Activated T-cell treated with anti-CD3 and anti-CD28 coated beads for 1 hour (primary cell): ENCODE data around the gene ALCAM.
"Not testable (repeated sequence)": the region's sequence is repeated elsewhere in the genome, so short reads cannot be mapped to it uniquely, and the experiment has no call there.

Experiments used
- DNase-seq: peaks from one replicate; pipeline ENCODE4 v3.0.0-alpha.2; 2020; ENCODE audit warnings: low read depth

Gene ALCAM

GRCh38 chr3:105389759-105390158 is 23.1 kb downstream of the ALCAM start:
- DNase-seq, result not testable (repeated sequence)

- DNase-seq, result not testable (repeated sequence)
These were observed 25.9 kb downstream of the ALCAM start for GRCh38 chr3:105392598-105392997.

GRCh38 chr3:105394177-105394576 is 27.5 kb downstream of the ALCAM start:
- DNase-seq, result no peak

GRCh38 chr3:105397974-105398373 is 31.3 kb downstream of the ALCAM start:
- no peak for DNase-seq

- DNase-seq, result no peak
These were observed 31.7 kb downstream of the ALCAM start for GRCh38 chr3:105398437-105398836.

- DNase-seq, result no peak
These were observed 32.4 kb downstream of the ALCAM start for GRCh38 chr3:105399062-105399461.

GRCh38 chr3:105399611-105400010 is 32.9 kb downstream of the ALCAM start:
- DNase-seq, result no peak

- DNase-seq, result no peak
These were observed 34.5 kb downstream of the ALCAM start for GRCh38 chr3:105401254-105401653.

GRCh38 chr3:105401691-105402149 is 35.0 kb downstream of the ALCAM start:
- DNase-seq, result no peak

GRCh38 chr3:105402287-105402801 is 35.6 kb downstream of the ALCAM start:
- no peak for DNase-seq

GRCh38 chr3:105403034-105403433 is 36.3 kb downstream of the ALCAM start:
- not testable (repeated sequence) for DNase-seq

- DNase-seq, result no peak
These were observed 39.6 kb downstream of the ALCAM start for GRCh38 chr3:105406268-105406667.

- no peak for DNase-seq
These were observed 42.7 kb downstream of the ALCAM start for GRCh38 chr3:105409364-105409763.

- DNase-seq, result no peak
These were observed 46.7 kb downstream of the ALCAM start for GRCh38 chr3:105413343-105413887.

- no peak for DNase-seq
These were observed 48.1 kb downstream of the ALCAM start for GRCh38 chr3:105414841-105415240.

- DNase-seq, result no peak
These were observed 49.2 kb downstream of the ALCAM start for GRCh38 chr3:105415951-105416350.

GRCh38 chr3:105417525-105418289 is 51.0 kb downstream of the ALCAM start:
- DNase-seq, result no peak

- no peak for DNase-seq
These were observed 55.9 kb downstream of the ALCAM start for GRCh38 chr3:105422645-105423044.

- no peak for DNase-seq
These were observed 56.7 kb downstream of the ALCAM start for GRCh38 chr3:105423397-105423796.

- DNase-seq, result no peak
These were observed 57.9 kb downstream of the ALCAM start for GRCh38 chr3:105424412-105425152.

GRCh38 chr3:105425153-105425502 is 58.4 kb downstream of the ALCAM start:
- no peak for DNase-seq

- no peak for DNase-seq
These were observed 60.6 kb downstream of the ALCAM start for GRCh38 chr3:105427332-105427731.
